Right renal cortex interstitium (tissue), 3 donors: ENCODE data around the gene CCDC148. TPM values are rescaled to one million over a fixed set of nuclear protein-coding genes. Genes with fewer than 3 reads are reported as not detected.
"Not testable (repeated sequence)": the region's sequence is repeated elsewhere in the genome, so short reads cannot be mapped to it uniquely, and the experiment has no call there.

ENCODE experiments used
- DNase-seq, 3 donors: peaks; one replicate each; pipeline ENCODE4 v3.0.0-alpha.2; 2013; ENCODE audit warnings: low read depth in 3 of 3, low spot score in 2 of 3
- polyA plus RNA-seq, 3 donors: library from polyadenylated mRNA; unstranded; fragments of 120-200 nt; gene quantifications; one replicate each; pipeline ENCODE4 v1.2.1, GENCODE V29; 2013; ENCODE audit not compliant: insufficient read length in 3 of 3

The CCDC148 gene
- polyA plus RNA-seq, 3 donors = 6.7 to 8.2 (median 8.0) TPM

GRCh38 chr2:158443606-158444005 lies 12.9 kb downstream of the CCDC148 start:
- no peak for DNase-seq

- not testable (repeated sequence) for DNase-seq
Observed at GRCh38 chr2:158439062-158439461, 17.5 kb downstream of the CCDC148 start.

GRCh38 chr2:158433716-158434115 lies 22.8 kb downstream of the CCDC148 start:
- DNase-seq = not testable (repeated sequence)

GRCh38 chr2:158432117-158432516 lies 24.4 kb downstream of the CCDC148 start:
- DNase-seq = no peak

- DNase-seq = no peak
Observed at GRCh38 chr2:158414538-158414937, 42.0 kb downstream of the CCDC148 start.

GRCh38 chr2:158413581-158413980 lies 43.0 kb downstream of the CCDC148 start:
- DNase-seq = no peak

- no peak for DNase-seq
Observed at GRCh38 chr2:158412206-158412605, 44.3 kb downstream of the CCDC148 start.

- no peak for DNase-seq
Observed at GRCh38 chr2:158411748-158412147, 44.8 kb downstream of the CCDC148 start.

GRCh38 chr2:158410132-158410531 lies 46.4 kb downstream of the CCDC148 start:
- DNase-seq = no peak

GRCh38 chr2:158407031-158407430 lies 49.5 kb downstream of the CCDC148 start:
- no peak for DNase-seq

- no peak for DNase-seq
Observed at GRCh38 chr2:158405341-158405740, 51.2 kb downstream of the CCDC148 start.

- no peak for DNase-seq
Observed at GRCh38 chr2:158403237-158403636, 53.3 kb downstream of the CCDC148 start.

GRCh38 chr2:158402665-158403064 lies 53.9 kb downstream of the CCDC148 start:
- DNase-seq = no peak

- DNase-seq = no peak
Observed at GRCh38 chr2:158395166-158395565, 61.4 kb downstream of the CCDC148 start.

GRCh38 chr2:158394453-158394852 lies 62.1 kb downstream of the CCDC148 start:
- DNase-seq = no peak

GRCh38 chr2:158393886-158394285 lies 62.7 kb downstream of the CCDC148 start:
- no peak for DNase-seq

GRCh38 chr2:158392687-158393086 lies 63.9 kb downstream of the CCDC148 start:
- DNase-seq = no peak

- DNase-seq = no peak
Observed at GRCh38 chr2:158391876-158392275, 64.7 kb downstream of the CCDC148 start.

- no peak for DNase-seq
Observed at GRCh38 chr2:158391361-158391760, 65.2 kb downstream of the CCDC148 start.

- DNase-seq = no peak
Observed at GRCh38 chr2:158388159-158388558, 68.4 kb downstream of the CCDC148 start.

- no peak for DNase-seq
Observed at GRCh38 chr2:158385646-158386045, 70.9 kb downstream of the CCDC148 start.

- no peak for DNase-seq
Observed at GRCh38 chr2:158381978-158382377, 74.6 kb downstream of the CCDC148 start.

- DNase-seq = no peak
Observed at GRCh38 chr2:158381205-158381604, 75.3 kb downstream of the CCDC148 start.
